ENCODE measurements around the gene ITGBL1.

GRCh38 chr13:101512650-101513049 is 60.2 kb downstream of the ITGBL1 start:
- TF ChIP-seq EZH2 (IDR thresholded peaks at IDR 0.05; ENCODE audit: low read length, unreplicated experiment) (no peak), EZH2phosphoT487 (IDR thresholded peaks at IDR 0.05; ENCODE audit: borderline replicate concordance, low read length) (no peak)
